Calu3 (cell line): ENCODE results near the gene CASK. TPM values are rescaled to one million over a fixed set of nuclear protein-coding genes. Genes with fewer than 3 reads are reported as not detected.
"Not testable (repeated sequence)": the region's sequence is repeated elsewhere in the genome, so short reads cannot be mapped to it uniquely, and the experiment has no call there.

Experiments
- BruUV-seq: library from RNA; stranded (reverse); fragments of 400-500 nt; replicated peaks from 2 replicates; lab custom pipeline; 2021; lab: Mats Ljungman, UMichigan
- CTCF ChIA-PET: fragments of 300-600 bp; sonication (Branson Sonifier 250); formaldehyde crosslinking; loops from one replicate; lab custom pipeline; 2022; ENCODE audit warnings: antibody characterized with exemption; lab: Charles Lee
- DNase-seq: peaks from one replicate; pipeline ENCODE4 v3.0.0; 2022
- H3K27ac Mint-ChIP-seq: one replicate; pipeline ENCODE4 v1.8.0; 2022; ENCODE audit warnings: mixed read lengths; ENCODE audit not compliant: unreplicated experiment
- H3K27me3 Mint-ChIP-seq: one replicate; pipeline ENCODE4 v1.8.0; 2022; ENCODE audit warnings: mixed read lengths; ENCODE audit not compliant: unreplicated experiment
- H3K36me3 Mint-ChIP-seq: one replicate; pipeline ENCODE4 v1.8.0; 2022; ENCODE audit warnings: mild to moderate bottlenecking, moderate library complexity, mixed read lengths; ENCODE audit not compliant: insufficient read depth, unreplicated experiment
- H3K4me1 Mint-ChIP-seq: one replicate; pipeline ENCODE4 v1.8.0; 2022; ENCODE audit warnings: mild to moderate bottlenecking, low read depth, mixed read lengths; ENCODE audit not compliant: unreplicated experiment
- H3K4me3 Mint-ChIP-seq: one replicate; pipeline ENCODE4 v1.8.0; 2022; ENCODE audit warnings: mild to moderate bottlenecking, low read depth, moderate library complexity, mixed read lengths; ENCODE audit not compliant: unreplicated experiment
- H3K9me3 Mint-ChIP-seq: one replicate; pipeline ENCODE4 v1.8.0; 2022; ENCODE audit warnings: low read depth, mixed read lengths; ENCODE audit not compliant: unreplicated experiment
- CTCF ChIP-seq: fragments of 200-600 bp; IDR thresholded peaks from one replicate; pipeline ENCODE4 v1.8.0; 2022; ENCODE audit warnings: antibody characterized with exemption; ENCODE audit not compliant: unreplicated experiment
- intact Hi-C: fragments of 100-400 bp; cut with micrococcal nuclease; formaldehyde crosslinking; loops from one replicate; pipeline ENCODE4 v1.10.0; 2022; ENCODE audit not compliant: unreplicated experiment
- total RNA-seq: library from RNA; stranded (reverse); gene quantifications from 2 replicates; pipeline ENCODE4 v1.2.3, GENCODE V29; 2022

CASK gene
- total RNA-seq, 1 experiment from 2014 or later = 157 TPM

- no peak overlapping the region for H3K27ac Mint-ChIP-seq
- no TSS peak for BruUV-seq
- DNase-seq = no peak
- no peaks in the 10 kb centered on the region for H3K9me3 Mint-ChIP-seq
- no peaks in the 10 kb centered on the region for H3K4me1 Mint-ChIP-seq
- H3K4me3 Mint-ChIP-seq = no peak overlapping the region
- intact Hi-C loops = no loop called here
- CTCF ChIA-PET = interaction anchor here (0.6 kb wide), 1 partner anchor 166 kb away, joined by 4 read pairs; no protein-coding TSS in a partner anchor
- no peak for TF ChIP-seq CTCF
- peaks cover 8% of the 10 kb centered on the region for H3K36me3 Mint-ChIP-seq
- no peaks in the 10 kb centered on the region for H3K27me3 Mint-ChIP-seq
Observed at GRCh38 chrX:41516456-41516855, 406.9 kb downstream of the CASK start.

- intact Hi-C loops = no loop called here
- H3K27me3 Mint-ChIP-seq = no peaks in the 10 kb centered on the region
- CTCF ChIA-PET = no interaction called here
- TF ChIP-seq CTCF = no peak
- H3K4me3 Mint-ChIP-seq = no peak overlapping the region
- H3K4me1 Mint-ChIP-seq = no peaks in the 10 kb centered on the region
- no TSS peak for BruUV-seq
- DNase-seq = no peak
- H3K36me3 Mint-ChIP-seq = peaks cover 8% of the 10 kb centered on the region
- no peak overlapping the region for H3K27ac Mint-ChIP-seq
- H3K9me3 Mint-ChIP-seq = no peaks in the 10 kb centered on the region
Observed at GRCh38 chrX:41515376-41515775, 408.0 kb downstream of the CASK start.

- BruUV-seq = no TSS peak
- H3K4me1 Mint-ChIP-seq = no peaks in the 10 kb centered on the region
- CTCF ChIA-PET = interaction anchor here (1.3 kb wide), 1 partner anchor 9 kb away, joined by 5 read pairs; no protein-coding TSS in a partner anchor
Observed at GRCh38 chrX:41514179-41514578, 409.2 kb downstream of the CASK start.

GRCh38 chrX:41512853-41513252, 410.5 kb downstream of the CASK start:
- DNase-seq, H3K27ac Mint-ChIP-seq, H3K9me3 Mint-ChIP-seq, H3K27me3 Mint-ChIP-seq, BruUV-seq, H3K36me3 Mint-ChIP-seq, intact Hi-C loops, H3K4me1 Mint-ChIP-seq, H3K4me3 Mint-ChIP-seq, CTCF ChIA-PET: not testable (repeated sequence)

More at GRCh38 chrX:41514179-41514578, 409.2 kb downstream of the CASK start:
- TF ChIP-seq CTCF = no peak
- no peak for DNase-seq
- Mint-ChIP-seq H3K27me3 (no peaks in the 10 kb centered on the region), H3K27ac (no peak overlapping the region), H3K9me3 (no peaks in the 10 kb centered on the region), H3K36me3 (peaks cover 8% of the 10 kb centered on the region), H3K4me3 (no peak overlapping the region)
- intact Hi-C loops = no loop called here

GRCh38 chrX:41512394-41512793, 411.0 kb downstream of the CASK start:
- TF ChIP-seq CTCF = no peak
- CTCF ChIA-PET = no interaction called here
- no peaks in the 10 kb centered on the region for H3K9me3 Mint-ChIP-seq
- BruUV-seq = no TSS peak
- H3K4me3 Mint-ChIP-seq = no peak overlapping the region
- DNase-seq = no peak
- no peaks in the 10 kb centered on the region for H3K27me3 Mint-ChIP-seq
- intact Hi-C loops = no loop called here
- H3K4me1 Mint-ChIP-seq = no peaks in the 10 kb centered on the region
- H3K36me3 Mint-ChIP-seq = peaks cover 8% of the 10 kb centered on the region
- H3K27ac Mint-ChIP-seq = no peak overlapping the region
